Neutrophil (primary cell): Measurements from ENCODE around the gene OR52W1.
A peak's percentile ranks its signal among the peaks of the same experiment; 100 is the strongest.

Experiments
- H3K27ac ChIP-seq: fragments of 200-600 bp; sonication (generic); 2 replicates; pipeline ENCODE4 v1.5.1; 2016; ENCODE audit warnings: mild to moderate bottlenecking, moderate library complexity
- H3K27me3 ChIP-seq: fragments of 200-600 bp; sonication (generic); 2 replicates; pipeline ENCODE4 v1.6.0; 2016; ENCODE audit warnings: mild to moderate bottlenecking
- H3K36me3 ChIP-seq: fragments of 200-600 bp; sonication (generic); 2 replicates; pipeline ENCODE4 v1.5.1; 2017
- H3K4me1 ChIP-seq, 2 experiments: fragments of 200-600 bp in 1 of 2; sonication (generic) in 1 of 2; 1 replicate in 1 of 2; 2 replicates in 1 of 2; pipeline versions ENCODE4 v1.5.1 to v1.6.1; 2013 to 2016; ENCODE audit warnings: low read depth in 1 of 2, low read length in 1 of 2, mild to moderate bottlenecking in 1 of 2, moderate library complexity in 1 of 2; ENCODE audit not compliant: control insufficient read depth in 1 of 2, insufficient read depth in 1 of 2
- H3K4me3 ChIP-seq, 2 experiments: fragments of 200-600 bp in 1 of 2; sonication (generic) in 1 of 2; 1 replicate in 1 of 2; 2 replicates in 1 of 2; pipeline ENCODE4 v1.5.1; 2013 to 2016; ENCODE audit warnings: low read depth in 1 of 2, low read length in 1 of 2, mild to moderate bottlenecking in 1 of 2, moderate library complexity in 1 of 2
- H3K9me3 ChIP-seq: fragments of 200-600 bp; sonication (generic); 2 replicates; pipeline ENCODE4 v1.5.1; 2016
- TF ChIP-seq, protein P1 (sequence below): fragments of 200-600 bp; sonication (generic); IDR thresholded peaks from 2 replicates; pipeline ENCODE4 v1.5.1; 2016; ENCODE audit warnings: antibody characterized with exemption

OR52W1 gene

DNA sequence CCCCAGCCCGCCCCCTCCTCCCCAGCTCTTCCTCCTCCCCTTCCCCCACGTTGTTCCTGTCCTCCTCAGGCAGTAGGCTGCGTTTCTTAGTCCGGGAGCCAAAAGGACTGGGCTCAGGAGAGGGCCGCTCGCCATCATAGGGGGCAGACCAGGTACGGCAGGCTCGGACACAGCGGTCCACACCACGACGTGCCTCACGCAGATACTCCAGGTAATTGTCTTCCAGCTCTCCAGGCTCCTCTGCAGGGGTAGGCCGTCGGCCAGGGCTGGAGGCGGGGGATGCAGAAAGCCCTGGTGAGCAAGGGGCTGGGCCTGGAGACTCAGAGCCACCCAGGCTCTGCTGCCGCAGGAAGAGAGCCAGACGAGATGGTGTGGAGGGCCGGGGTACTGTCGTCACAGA lies 18.7 kb downstream of the OR52W1 start:
- TF ChIP-seq, protein P1, sequence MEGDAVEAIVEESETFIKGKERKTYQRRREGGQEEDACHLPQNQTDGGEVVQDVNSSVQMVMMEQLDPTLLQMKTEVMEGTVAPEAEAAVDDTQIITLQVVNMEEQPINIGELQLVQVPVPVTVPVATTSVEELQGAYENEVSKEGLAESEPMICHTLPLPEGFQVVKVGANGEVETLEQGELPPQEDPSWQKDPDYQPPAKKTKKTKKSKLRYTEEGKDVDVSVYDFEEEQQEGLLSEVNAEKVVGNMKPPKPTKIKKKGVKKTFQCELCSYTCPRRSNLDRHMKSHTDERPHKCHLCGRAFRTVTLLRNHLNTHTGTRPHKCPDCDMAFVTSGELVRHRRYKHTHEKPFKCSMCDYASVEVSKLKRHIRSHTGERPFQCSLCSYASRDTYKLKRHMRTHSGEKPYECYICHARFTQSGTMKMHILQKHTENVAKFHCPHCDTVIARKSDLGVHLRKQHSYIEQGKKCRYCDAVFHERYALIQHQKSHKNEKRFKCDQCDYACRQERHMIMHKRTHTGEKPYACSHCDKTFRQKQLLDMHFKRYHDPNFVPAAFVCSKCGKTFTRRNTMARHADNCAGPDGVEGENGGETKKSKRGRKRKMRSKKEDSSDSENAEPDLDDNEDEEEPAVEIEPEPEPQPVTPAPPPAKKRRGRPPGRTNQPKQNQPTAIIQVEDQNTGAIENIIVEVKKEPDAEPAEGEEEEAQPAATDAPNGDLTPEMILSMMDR: no peak
- no peaks in the 10 kb centered on the region for H3K9me3 ChIP-seq
- H3K27ac ChIP-seq: peak overlapping the region; percentile 47
- peaks cover 8 to 10% of the 10 kb centered on the region in 2 experiments for H3K4me1 ChIP-seq
- H3K4me3 ChIP-seq: no peak overlapping the region
- H3K36me3 ChIP-seq: peaks cover 87% of the 10 kb centered on the region
- H3K27me3 ChIP-seq: no peaks in the 10 kb centered on the region

- H3K36me3 ChIP-seq: peaks cover 89% of the 10 kb centered on the region
These were observed 20.3 kb downstream of the OR52W1 start for GRCh38 chr11:6219359-6219758.

DNA sequence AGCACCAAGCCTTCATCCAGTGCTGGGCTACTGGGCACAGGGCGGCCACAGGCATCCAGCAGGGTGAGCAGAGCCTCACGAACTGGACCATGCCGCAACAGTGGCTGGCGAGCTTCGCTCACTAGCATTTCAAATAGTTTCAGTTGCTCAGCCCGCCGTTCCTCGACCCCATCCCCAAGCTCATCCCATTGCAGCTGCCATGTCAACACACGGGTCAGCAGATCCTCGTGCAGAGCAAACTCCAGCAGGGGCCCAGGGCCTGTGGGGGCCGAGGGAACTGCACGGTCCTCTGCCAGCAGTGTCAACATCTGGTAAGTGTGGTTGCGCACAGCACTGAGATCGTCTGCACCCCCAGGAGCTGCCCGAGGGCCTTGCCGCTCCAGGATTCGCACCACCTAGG lies 24.8 kb downstream of the OR52W1 start:
- no peak overlapping the region for H3K4me3 ChIP-seq
- peaks cover 43% of the 10 kb centered on the region in 2 experiments for H3K4me1 ChIP-seq
- no peaks in the 10 kb centered on the region for H3K9me3 ChIP-seq
- peaks cover 46% of the 10 kb centered on the region for H3K36me3 ChIP-seq
- TF ChIP-seq, protein P1: no peak
- H3K27ac ChIP-seq: no peak overlapping the region
- H3K27me3 ChIP-seq: no peaks in the 10 kb centered on the region

More at GRCh38 chr11:6219359-6219758, 20.3 kb downstream of the OR52W1 start:
- Histone ChIP-seq H3K27ac (peak overlapping the region; percentile 28), H3K9me3 (no peaks in the 10 kb centered on the region), H3K4me1 (peaks cover 1 to 4% of the 10 kb centered on the region in 2 experiments), H3K4me3 (no peak overlapping the region), H3K27me3 (no peaks in the 10 kb centered on the region)
- TF ChIP-seq, protein P1: no peak

- Histone ChIP-seq H3K36me3 (peaks cover 41% of the 10 kb centered on the region), H3K27ac (peak overlapping the region; percentile 68), H3K4me1 (peaks cover 48 to 49% of the 10 kb centered on the region in 2 experiments), H3K4me3 (no peak overlapping the region), H3K9me3 (no peaks in the 10 kb centered on the region), H3K27me3 (no peaks in the 10 kb centered on the region)
- TF ChIP-seq, protein P1: no peak
These were observed 25.4 kb downstream of the OR52W1 start for GRCh38 chr11:6224421-6224820.

DNA sequence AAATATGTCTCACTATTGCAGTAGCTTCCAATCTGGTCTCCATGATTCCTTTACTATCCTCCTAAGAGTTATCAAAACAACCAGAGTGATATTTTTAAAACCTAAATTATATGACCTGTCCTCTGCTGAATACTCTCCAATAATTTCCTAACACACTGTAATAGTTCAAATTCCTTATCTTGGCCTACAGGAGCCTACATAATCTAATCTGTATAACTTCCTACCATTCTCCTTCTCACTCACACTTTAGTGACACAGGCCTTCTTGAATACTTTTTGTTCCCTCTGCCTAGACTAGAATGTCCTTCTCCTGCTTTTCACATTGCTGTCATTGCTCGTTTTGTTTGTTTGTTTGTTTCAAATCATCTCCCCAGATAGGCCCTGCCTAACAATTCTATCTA lies 26.0 kb downstream of the OR52W1 start:
- no peaks in the 10 kb centered on the region for H3K27me3 ChIP-seq
- H3K4me3 ChIP-seq: no peak overlapping the region
- peaks cover 35% of the 10 kb centered on the region for H3K36me3 ChIP-seq
- peaks cover 54 to 55% of the 10 kb centered on the region in 2 experiments for H3K4me1 ChIP-seq
- TF ChIP-seq, protein P1: no peak
- H3K27ac ChIP-seq: peak overlapping the region; percentile 68
- H3K9me3 ChIP-seq: no peaks in the 10 kb centered on the region

DNA sequence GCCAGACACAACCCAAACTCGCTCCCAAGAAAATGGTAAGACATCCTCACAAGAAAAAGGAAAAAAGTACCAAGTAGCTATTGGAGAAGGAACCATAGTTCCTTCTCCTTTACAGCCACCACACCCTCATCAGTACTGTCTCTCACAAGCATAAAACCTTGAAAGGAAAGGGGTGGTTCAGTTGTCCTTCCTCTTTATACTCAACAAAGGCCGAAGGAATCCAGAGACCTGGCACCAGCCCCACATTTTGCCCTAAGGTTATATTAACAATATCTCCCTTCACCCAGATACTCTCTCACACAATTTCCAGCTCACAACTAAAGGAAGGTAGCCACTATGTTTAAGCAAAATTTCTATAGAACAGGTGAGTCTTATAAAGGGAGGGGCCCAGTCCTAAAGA lies 26.9 kb downstream of the OR52W1 start:
- TF ChIP-seq, protein P1: no peak
- Histone ChIP-seq H3K4me1 (peaks cover 63 to 64% of the 10 kb centered on the region in 2 experiments), H3K4me3 (peak overlapping the region in 1 of 2 experiments; percentile 0), H3K27ac (peak overlapping the region; percentile 68), H3K9me3 (no peaks in the 10 kb centered on the region), H3K36me3 (peaks cover 29% of the 10 kb centered on the region), H3K27me3 (no peaks in the 10 kb centered on the region)
